NB4 (cell line): ENCODE data around the gene TBX2.

Experiments used
- DNase-seq: peaks from one replicate; pipeline ENCODE4 v3.0.0; 2010; ENCODE audit warnings: low read depth
- H3K4me3 ChIP-seq: one replicate; pipeline ENCODE4 v1.5.1; 2011; ENCODE audit warnings: mild to moderate bottlenecking, low read depth, low read length, moderate library complexity
- MAX ChIP-seq: IDR thresholded peaks from 2 replicates; pipeline ENCODE4 v1.6.1; 2011; ENCODE audit warnings: low read depth, low read length
- MYC ChIP-seq: IDR thresholded peaks from 2 replicates; pipeline ENCODE4 v1.6.1; 2011; ENCODE audit warnings: low read depth, low read length
- POLR2A ChIP-seq: IDR thresholded peaks from 2 replicates; pipeline ENCODE4 v1.6.1; 2011; ENCODE audit warnings: mild to moderate bottlenecking; ENCODE audit not compliant: insufficient read length; ENCODE audit errors: extremely low read depth
- TF ChIP-seq, protein P1 (sequence below): IDR thresholded peaks from one replicate; pipeline ENCODE4 v1.5.1; 2012; ENCODE audit warnings: low read depth, low read length

The TBX2 gene

DNA sequence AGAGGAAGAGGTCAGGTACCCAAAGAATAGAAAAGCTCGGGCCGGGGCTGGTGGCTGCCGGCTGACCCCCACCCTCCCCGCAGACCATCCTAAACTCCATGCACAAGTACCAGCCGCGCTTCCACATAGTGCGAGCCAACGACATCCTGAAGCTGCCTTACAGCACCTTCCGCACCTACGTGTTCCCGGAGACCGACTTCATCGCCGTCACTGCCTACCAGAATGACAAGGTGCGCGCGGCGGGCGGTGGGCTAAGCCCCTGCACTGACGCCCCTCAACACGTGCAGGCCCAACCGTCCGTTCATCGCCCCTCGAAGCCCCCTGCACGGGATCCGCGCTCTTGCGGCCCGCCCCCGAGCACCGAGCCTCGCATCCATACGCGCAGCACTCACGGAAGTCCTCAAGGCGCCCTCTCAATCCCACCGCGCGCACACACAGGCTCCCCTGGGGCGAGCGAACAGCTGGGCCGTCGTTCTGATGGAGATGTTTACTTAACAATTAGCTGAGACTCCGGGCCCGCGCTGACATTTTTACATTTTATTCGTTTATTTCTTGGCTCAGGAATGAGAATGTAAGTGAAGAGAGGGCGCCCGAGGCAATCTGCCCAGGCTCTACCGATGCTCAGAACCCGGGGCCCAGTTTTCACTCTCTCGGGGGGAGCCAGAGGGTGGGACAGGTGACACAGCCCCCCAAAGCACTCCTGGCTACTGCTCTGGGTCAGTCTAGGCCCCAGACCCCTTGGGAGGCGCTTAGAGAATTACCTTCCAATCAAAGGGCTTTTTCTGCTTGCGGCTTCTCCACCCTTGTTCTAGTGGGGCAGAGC lies 3.5 kb downstream of the TBX2 start:
- TF ChIP-seq MAX (no peak), MYC (no peak), POLR2A (no peak)
- TF ChIP-seq, protein P1, sequence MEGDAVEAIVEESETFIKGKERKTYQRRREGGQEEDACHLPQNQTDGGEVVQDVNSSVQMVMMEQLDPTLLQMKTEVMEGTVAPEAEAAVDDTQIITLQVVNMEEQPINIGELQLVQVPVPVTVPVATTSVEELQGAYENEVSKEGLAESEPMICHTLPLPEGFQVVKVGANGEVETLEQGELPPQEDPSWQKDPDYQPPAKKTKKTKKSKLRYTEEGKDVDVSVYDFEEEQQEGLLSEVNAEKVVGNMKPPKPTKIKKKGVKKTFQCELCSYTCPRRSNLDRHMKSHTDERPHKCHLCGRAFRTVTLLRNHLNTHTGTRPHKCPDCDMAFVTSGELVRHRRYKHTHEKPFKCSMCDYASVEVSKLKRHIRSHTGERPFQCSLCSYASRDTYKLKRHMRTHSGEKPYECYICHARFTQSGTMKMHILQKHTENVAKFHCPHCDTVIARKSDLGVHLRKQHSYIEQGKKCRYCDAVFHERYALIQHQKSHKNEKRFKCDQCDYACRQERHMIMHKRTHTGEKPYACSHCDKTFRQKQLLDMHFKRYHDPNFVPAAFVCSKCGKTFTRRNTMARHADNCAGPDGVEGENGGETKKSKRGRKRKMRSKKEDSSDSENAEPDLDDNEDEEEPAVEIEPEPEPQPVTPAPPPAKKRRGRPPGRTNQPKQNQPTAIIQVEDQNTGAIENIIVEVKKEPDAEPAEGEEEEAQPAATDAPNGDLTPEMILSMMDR = no peak
- no peak for DNase-seq

DNA sequence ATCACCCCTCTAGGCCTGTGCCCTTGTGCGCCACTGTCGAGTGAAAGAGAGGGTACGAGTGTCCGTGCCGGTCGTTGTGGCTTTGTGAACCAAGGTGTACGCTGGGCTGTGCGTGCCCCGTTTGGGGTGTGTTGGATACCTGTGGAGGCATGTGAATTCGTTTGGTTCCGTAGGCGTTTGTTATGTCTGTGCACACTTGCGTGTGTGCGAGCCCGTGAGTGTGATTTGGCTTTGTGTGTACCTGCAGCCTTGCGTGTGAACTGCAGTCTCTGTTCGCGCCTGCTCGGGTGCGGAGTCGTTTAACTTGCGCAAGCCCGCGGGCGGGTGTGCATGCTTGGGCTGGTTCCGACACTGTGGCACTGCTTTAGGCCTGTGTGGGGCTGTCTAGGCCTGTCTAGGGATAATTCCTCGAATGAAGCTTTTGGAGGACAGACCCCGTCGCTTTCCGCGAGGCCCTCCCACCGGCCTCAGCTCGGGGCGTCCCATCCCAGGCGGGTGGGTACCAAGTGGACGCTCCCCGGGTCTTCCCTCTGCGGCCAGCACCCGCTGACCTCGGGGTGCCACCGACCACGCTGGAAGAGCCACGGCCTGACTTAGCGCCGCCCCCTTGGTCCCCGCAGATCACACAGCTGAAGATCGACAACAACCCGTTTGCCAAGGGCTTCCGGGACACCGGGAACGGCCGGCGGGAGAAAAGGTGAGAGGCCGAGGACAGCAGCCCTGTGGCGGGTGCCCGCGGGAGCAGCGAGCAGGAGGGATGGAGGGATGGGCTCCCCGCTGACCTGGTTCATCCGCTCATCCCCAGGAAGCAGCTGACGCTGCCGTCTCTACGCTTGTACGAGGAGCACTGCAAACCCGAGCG lies 4.4 kb downstream of the TBX2 start:
- H3K4me3 ChIP-seq = no peak overlapping the region
- TF ChIP-seq POLR2A = no peak
- no peak for TF ChIP-seq MAX
- TF ChIP-seq, protein P1 = no peak
- no peak for TF ChIP-seq MYC
- DNase-seq = no peak

More for the DNA sequence above, 3.5 kb downstream of the TBX2 start:
- no peak overlapping the region for H3K4me3 ChIP-seq

GRCh38 chr17:61404663-61404912 lies 4.9 kb downstream of the TBX2 start:
- no peak for DNase-seq
- H3K4me3 ChIP-seq = no peak overlapping the region
- TF ChIP-seq, protein P1 = no peak
- TF ChIP-seq MYC (no peak), POLR2A (no peak), MAX (no peak)

- H3K4me3 ChIP-seq = no peak overlapping the region
- DNase-seq = no peak
- TF ChIP-seq, protein P1 = no peak
- TF ChIP-seq POLR2A (no peak), MYC (no peak), MAX (no peak)
These were observed 5.5 kb downstream of the TBX2 start for GRCh38 chr17:61404913-61405685.

- DNase-seq = no peak
- H3K4me3 ChIP-seq = no peak overlapping the region
- TF ChIP-seq MYC (no peak), MAX (no peak), POLR2A (no peak)
- TF ChIP-seq, protein P1 = no peak
These were observed 6.3 kb downstream of the TBX2 start for GRCh38 chr17:61405686-61406536.
